NT2/D1 (cell line): Measurements from ENCODE around the gene AHNAK.
A peak's percentile ranks its signal among the peaks of the same experiment; 100 is the strongest.

Experiments
- SUZ12 ChIP-seq: IDR thresholded peaks from 2 replicates; pipeline ENCODE4 v1.6.1; 2011; ENCODE audit not compliant: insufficient read length, insufficient read depth; ENCODE audit errors: extremely low read depth
- YY1 ChIP-seq: IDR thresholded peaks from 2 replicates; pipeline ENCODE4 v1.6.1; 2011; ENCODE audit not compliant: insufficient read length, insufficient read depth

GRCh38 chr11:62591448-62592145 is 45.0 kb upstream of the AHNAK start, which contains the start of gene TUT1:
- TF ChIP-seq YY1 (peak; percentile 45), SUZ12 (no peak)
